ENCODE data around the gene SEC24B. TPM values are rescaled to one million over a fixed set of nuclear protein-coding genes. Genes with fewer than 3 reads are reported as not detected.

The SEC24B gene
- total and polyA plus RNA-seq, 4 donors: 12.2 to 38.2 (median 16.3) TPM

- Histone ChIP-seq H3K27ac (ENCODE audit: low read depth in 1 of 2, low read length in 2 of 2) (no peak overlapping the region), H3K27me3 (ENCODE audit: control insufficient read depth in 4 of 4, insufficient read depth in 4 of 4, low read length in 3 of 4) (no peaks in the 10 kb centered on the region), H3K4me3 (ENCODE audit: low read depth in 1 of 3, low read length in 3 of 3) (no peak overlapping the region), H3K9ac (ENCODE audit: low read depth in 1 of 2, low read length in 2 of 2) (no peak overlapping the region), H3K36me3 (ENCODE audit: control insufficient read depth in 4 of 4, insufficient read depth in 3 of 4, low read depth in 1 of 4, low read length in 3 of 4) (peaks cover 0 to 11% (median 6%) of the 10 kb centered on the region in 4 donors), H3K4me1 (ENCODE audit: control insufficient read depth in 4 of 4, insufficient read depth in 4 of 4, low read length in 3 of 4) (peaks cover 18 to 59% (median 50%) of the 10 kb centered on the region in 4 donors), H3K9me3 (ENCODE audit: control insufficient read depth in 4 of 4, low read length in 3 of 4) (peaks cover 0 to 2% (median 0%) of the 10 kb centered on the region in 4 donors)
- 92% methylated on average over 2 of the region's 2 CpGs for WGBS
- no peak for DNase-seq (ENCODE audit: low spot score)
- no peak for TF ChIP-seq FOXA2 (IDR thresholded peaks at IDR 0.05)
- TF ChIP-seq RAD21 (IDR thresholded peaks at IDR 0.05): no peak
- no peak for TF ChIP-seq ZBTB33 (IDR thresholded peaks at IDR 0.05)
- TF ChIP-seq SP1 (IDR thresholded peaks at IDR 0.05): no peak
- no peak for TF ChIP-seq FOXA1 (IDR thresholded peaks at IDR 0.05)
- no peak for TF ChIP-seq NR2F2 (IDR thresholded peaks at IDR 0.05)
- TF ChIP-seq, protein P1, sequence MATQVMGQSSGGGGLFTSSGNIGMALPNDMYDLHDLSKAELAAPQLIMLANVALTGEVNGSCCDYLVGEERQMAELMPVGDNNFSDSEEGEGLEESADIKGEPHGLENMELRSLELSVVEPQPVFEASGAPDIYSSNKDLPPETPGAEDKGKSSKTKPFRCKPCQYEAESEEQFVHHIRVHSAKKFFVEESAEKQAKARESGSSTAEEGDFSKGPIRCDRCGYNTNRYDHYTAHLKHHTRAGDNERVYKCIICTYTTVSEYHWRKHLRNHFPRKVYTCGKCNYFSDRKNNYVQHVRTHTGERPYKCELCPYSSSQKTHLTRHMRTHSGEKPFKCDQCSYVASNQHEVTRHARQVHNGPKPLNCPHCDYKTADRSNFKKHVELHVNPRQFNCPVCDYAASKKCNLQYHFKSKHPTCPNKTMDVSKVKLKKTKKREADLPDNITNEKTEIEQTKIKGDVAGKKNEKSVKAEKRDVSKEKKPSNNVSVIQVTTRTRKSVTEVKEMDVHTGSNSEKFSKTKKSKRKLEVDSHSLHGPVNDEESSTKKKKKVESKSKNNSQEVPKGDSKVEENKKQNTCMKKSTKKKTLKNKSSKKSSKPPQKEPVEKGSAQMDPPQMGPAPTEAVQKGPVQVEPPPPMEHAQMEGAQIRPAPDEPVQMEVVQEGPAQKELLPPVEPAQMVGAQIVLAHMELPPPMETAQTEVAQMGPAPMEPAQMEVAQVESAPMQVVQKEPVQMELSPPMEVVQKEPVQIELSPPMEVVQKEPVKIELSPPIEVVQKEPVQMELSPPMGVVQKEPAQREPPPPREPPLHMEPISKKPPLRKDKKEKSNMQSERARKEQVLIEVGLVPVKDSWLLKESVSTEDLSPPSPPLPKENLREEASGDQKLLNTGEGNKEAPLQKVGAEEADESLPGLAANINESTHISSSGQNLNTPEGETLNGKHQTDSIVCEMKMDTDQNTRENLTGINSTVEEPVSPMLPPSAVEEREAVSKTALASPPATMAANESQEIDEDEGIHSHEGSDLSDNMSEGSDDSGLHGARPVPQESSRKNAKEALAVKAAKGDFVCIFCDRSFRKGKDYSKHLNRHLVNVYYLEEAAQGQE (IDR thresholded peaks at IDR 0.05): no peak
- TF ChIP-seq CTCF (IDR thresholded peaks at IDR 0.05; ENCODE audit: low read depth, low read length, missing input control): no peak
- TF ChIP-seq MAX (IDR thresholded peaks at IDR 0.05): no peak
- no peak for TF ChIP-seq TAF1 (conservative IDR thresholded peaks at IDR 0.05)
- no peak for TF ChIP-seq JUND (IDR thresholded peaks at IDR 0.05)
- no peak for TF ChIP-seq GABPA (IDR thresholded peaks at IDR 0.05 in 1 of 2, conservative IDR thresholded peaks at IDR 0.05 in 1 of 2)
- TF ChIP-seq RXRA (IDR thresholded peaks at IDR 0.05): no peak
- no peak for TF ChIP-seq ATF3 (IDR thresholded peaks at IDR 0.05)
Observed at GRCh38 chr4:109441862-109442458, 8.3 kb downstream of the SEC24B start.

All from liver (tissue), 9 donors.